HepG2 (cell line): ENCODE results near the gene TBX6. TPM values are rescaled to one million over a fixed set of nuclear protein-coding genes. Genes with fewer than 3 reads are reported as not detected.

Experiments
- ADNP ChIP-seq: sonication (generic); formaldehyde crosslinking; IDR thresholded peaks from 2 replicates; pipeline ENCODE4 v1.4.0; 2020; ENCODE audit warnings: missing genetic modification reagents
- HDAC1 ChIP-seq: sonication (generic); formaldehyde crosslinking; IDR thresholded peaks from 2 replicates; pipeline ENCODE4 v1.5.1; 2020; ENCODE audit warnings: mild to moderate bottlenecking, missing genetic modification reagents
- HES4 ChIP-seq: sonication (generic); formaldehyde crosslinking; IDR thresholded peaks from 2 replicates; pipeline ENCODE4 v1.9.0; 2021; ENCODE audit warnings: mild to moderate bottlenecking, missing genetic modification reagents, borderline replicate concordance
- HMGA1 ChIP-seq: sonication (generic); formaldehyde crosslinking; conservative IDR thresholded peaks from 2 replicates; pipeline ENCODE4 v1.4.0; 2020; ENCODE audit warnings: missing genetic modification reagents
- HNF4G ChIP-seq, 2 experiments: sonication (generic) in 1 of 2; formaldehyde crosslinking in 1 of 2; IDR thresholded peaks; 2 replicates each; pipeline versions ENCODE4 v1.4.0 to v1.6.1; 2011 to 2020; ENCODE audit warnings: borderline replicate concordance in 2 of 2, low read depth in 2 of 2, mild to moderate bottlenecking in 2 of 2, low read length in 1 of 2, missing genetic modification reagents in 1 of 2, moderate library complexity in 1 of 2
- MAFF ChIP-seq: IDR thresholded peaks from 2 replicates; pipeline ENCODE4 v1.6.1; 2011; ENCODE audit warnings: low read depth, low read length, improper control_type of control experiment
- MYNN ChIP-seq: sonication (generic); formaldehyde crosslinking; IDR thresholded peaks from 2 replicates; pipeline ENCODE4 v1.4.0; 2020; ENCODE audit warnings: mild to moderate bottlenecking, low read depth, missing genetic modification reagents
- PLRG1 ChIP-seq: fragments of 450-650 bp; conservative IDR thresholded peaks from 2 replicates; pipeline ENCODE4 v1.6.1; 2016
- POLR2AphosphoS5 ChIP-seq: IDR thresholded peaks from 2 replicates; pipeline ENCODE4 v1.6.1; 2012; ENCODE audit warnings: low read depth, low read length
- PRPF4 ChIP-seq: fragments of 200-400 bp; formaldehyde crosslinking; IDR thresholded peaks from 2 replicates; pipeline ENCODE4 v1.6.1; 2016; ENCODE audit warnings: low read length, low read depth; ENCODE audit not compliant: poor library complexity, severe bottlenecking
- SIX4 ChIP-seq: sonication (generic); formaldehyde crosslinking; IDR thresholded peaks from 2 replicates; pipeline ENCODE4 v1.4.0; 2020; ENCODE audit warnings: missing genetic modification reagents
- TBP ChIP-seq: sonication (generic); formaldehyde crosslinking; IDR thresholded peaks from 2 replicates; pipeline ENCODE4 v1.5.0; 2020; ENCODE audit warnings: missing genetic modification reagents
- TBX2 ChIP-seq: sonication (generic); formaldehyde crosslinking; IDR thresholded peaks from 2 replicates; pipeline ENCODE4 v1.5.0; 2020; ENCODE audit warnings: missing genetic modification reagents, mild to moderate bottlenecking, borderline replicate concordance
- TBX3 ChIP-seq: fragments of 450-650 bp; IDR thresholded peaks from 2 replicates; pipeline ENCODE4 v1.6.1; 2017; ENCODE audit warnings: antibody characterized with exemption, mild to moderate bottlenecking, inconsistent platforms, borderline replicate concordance
- ZEB1 ChIP-seq: IDR thresholded peaks from 2 replicates; pipeline ENCODE4 v1.6.1; 2012; ENCODE audit warnings: mild to moderate bottlenecking, low read depth, inconsistent platforms; ENCODE audit not compliant: insufficient replicate concordance
- ZFP36 ChIP-seq: fragments of 150-350 bp; IDR thresholded peaks from 2 replicates; pipeline ENCODE4 v1.6.1; 2018; ENCODE audit warnings: borderline replicate concordance, low read length, low read depth; ENCODE audit not compliant: partially characterized antibody
- ZFP37 ChIP-seq: sonication (generic); formaldehyde crosslinking; IDR thresholded peaks from 2 replicates; pipeline ENCODE4 v1.4.0; 2020; ENCODE audit warnings: missing genetic modification reagents, borderline replicate concordance
- ZNF674 ChIP-seq: sonication (generic); formaldehyde crosslinking; IDR thresholded peaks from 2 replicates; pipeline ENCODE4 v1.5.0; 2020; ENCODE audit warnings: low read depth, mild to moderate bottlenecking, missing genetic modification reagents
- ZNF781 ChIP-seq: sonication (generic); formaldehyde crosslinking; IDR thresholded peaks from 2 replicates; pipeline ENCODE4 v1.5.1; 2020; ENCODE audit warnings: borderline replicate concordance, mild to moderate bottlenecking, missing genetic modification reagents; ENCODE audit errors: not compliant biosample characterization
- ZZZ3 ChIP-seq: sonication (generic); formaldehyde crosslinking; IDR thresholded peaks from 2 replicates; pipeline ENCODE4 v1.4.0; 2020; ENCODE audit warnings: missing genetic modification reagents, mild to moderate bottlenecking, borderline replicate concordance
- polyA plus RNA-seq, 8 experiments: library from polyadenylated mRNA; depleted of rRNA in 3 of 8; stranded (reverse) in 7 of 8; unstranded in 1 of 8; fragments of >200 nt; fragmentation: Illumina TruSeq in 4 of 8; extraction: Trizol in 4 of 8; gene quantifications; 2 replicates each; pipeline versions ENCODE4 v1.2.1 to v1.2.3, GENCODE V29; 2011 to 2016; ENCODE audit warnings: low read depth in 4 of 8, missing spikeins in 1 of 8, mixed read lengths in 1 of 8; ENCODE audit not compliant: insufficient read depth in 1 of 8
- total RNA-seq, 5 experiments: library from RNA; depleted of rRNA; stranded (reverse); fragments of >200 nt; fragmentation: Illumina TruSeq; extraction: Trizol; gene quantifications; 2 replicates each; pipeline ENCODE4 v1.2.3, GENCODE V29; 2016; ENCODE audit warnings: low read depth in 1 of 5
- TF ChIP-seq, protein P1 (sequence below): IDR thresholded peaks from 2 replicates; pipeline ENCODE4 v1.4.0; 2020; ENCODE audit warnings: mild to moderate bottlenecking, missing genetic modification reagents
- TF ChIP-seq, protein P2 (sequence below): sonication (generic); formaldehyde crosslinking; IDR thresholded peaks from 2 replicates; pipeline ENCODE4; 2020; ENCODE audit warnings: missing genetic modification reagents, mild to moderate bottlenecking, borderline replicate concordance
- TF ChIP-seq, protein P3 (sequence below): sonication (generic); formaldehyde crosslinking; IDR thresholded peaks from 2 replicates; pipeline ENCODE4 v1.4.0; 2020; ENCODE audit warnings: missing genetic modification reagents

TBX6 gene
- total and polyA plus RNA-seq, 2 of the 13 experiments (the other 11 are each of a cell fraction or from before 2014, with no cell fraction given): 0.24 to 0.42 TPM

DNA sequence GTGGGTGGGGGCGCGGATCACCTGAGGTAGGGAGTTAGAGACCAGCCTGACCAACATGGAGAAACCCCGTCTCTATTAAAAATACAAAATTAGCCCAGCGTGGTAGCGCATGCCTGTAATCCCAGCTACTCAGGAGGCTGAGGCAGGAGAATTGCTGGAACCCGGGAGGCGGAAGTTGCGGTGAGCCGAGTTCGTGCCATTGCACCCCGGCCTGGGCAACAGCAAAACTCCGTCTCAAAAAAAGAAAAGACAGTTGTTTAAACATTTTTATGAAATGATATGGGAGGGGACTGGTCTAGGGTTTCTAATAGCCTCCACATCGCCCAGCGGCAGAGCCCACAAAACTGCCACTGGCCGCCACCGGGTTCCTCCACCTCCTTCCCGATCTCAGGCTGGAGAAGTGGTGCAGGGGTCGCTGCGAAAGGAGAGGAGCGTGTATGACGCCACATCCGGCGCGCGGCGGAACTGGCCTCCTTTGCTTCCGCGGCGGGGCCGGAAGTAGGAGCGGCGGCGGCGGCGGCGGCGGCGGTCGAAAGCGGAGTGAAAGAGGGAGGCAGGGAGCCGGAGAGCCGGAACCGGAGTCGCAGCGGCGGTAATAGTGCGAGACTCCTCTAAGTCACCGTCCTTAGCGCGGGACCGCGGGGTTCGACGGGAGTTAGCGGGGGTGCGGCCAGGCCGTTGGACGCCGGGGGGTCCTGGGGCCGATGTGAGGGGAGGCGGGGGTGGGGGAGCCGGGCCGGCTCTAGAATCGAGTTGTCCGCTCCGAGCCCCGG, 16.0 kb downstream of the TBX6 start, which contains the start of gene PPP4C (continued):
- peak; percentile 64; the same call in 1 of the 2 replicates for TF ChIP-seq HES4 (CRISPR knock-in tag)
- TF ChIP-seq ZFP36: no peak
- TF ChIP-seq SIX4 (CRISPR knock-in tag): no peak
- no peak for TF ChIP-seq HNF4G (IDR thresholded peaks at IDR 0.05; ENCODE audit: borderline replicate concordance, low read depth, low read length)
- TF ChIP-seq HNF4G (CRISPR knock-in tag; IDR thresholded peaks at IDR 0.05; ENCODE audit: borderline replicate concordance, low read depth): 0 out of 2 replicates have a peak, but pooled peaks have one; percentile 13
- no peak for TF ChIP-seq ZZZ3
- peak; percentile 25 for TF ChIP-seq ZNF781 (CRISPR knock-in tag)
- peak; percentile 85; the same call in 1 of the 2 replicates for TF ChIP-seq ZNF674 (CRISPR knock-in tag)
- TF ChIP-seq PLRG1: no peak
- peak; percentile 95 for TF ChIP-seq HDAC1 (CRISPR knock-in tag)
- TF ChIP-seq ZEB1: no peak
- no peak for TF ChIP-seq TBX3
- TF ChIP-seq ZFP37 (CRISPR knock-in tag): no peak
- no peak for TF ChIP-seq PRPF4
- peak; percentile 100 for TF ChIP-seq POLR2AphosphoS5
- no peak for TF ChIP-seq ADNP (CRISPR knock-in tag)
- TF ChIP-seq HMGA1 (CRISPR knock-in tag): no peak
- TF ChIP-seq MAFF: no peak
- TF ChIP-seq, protein P1, sequence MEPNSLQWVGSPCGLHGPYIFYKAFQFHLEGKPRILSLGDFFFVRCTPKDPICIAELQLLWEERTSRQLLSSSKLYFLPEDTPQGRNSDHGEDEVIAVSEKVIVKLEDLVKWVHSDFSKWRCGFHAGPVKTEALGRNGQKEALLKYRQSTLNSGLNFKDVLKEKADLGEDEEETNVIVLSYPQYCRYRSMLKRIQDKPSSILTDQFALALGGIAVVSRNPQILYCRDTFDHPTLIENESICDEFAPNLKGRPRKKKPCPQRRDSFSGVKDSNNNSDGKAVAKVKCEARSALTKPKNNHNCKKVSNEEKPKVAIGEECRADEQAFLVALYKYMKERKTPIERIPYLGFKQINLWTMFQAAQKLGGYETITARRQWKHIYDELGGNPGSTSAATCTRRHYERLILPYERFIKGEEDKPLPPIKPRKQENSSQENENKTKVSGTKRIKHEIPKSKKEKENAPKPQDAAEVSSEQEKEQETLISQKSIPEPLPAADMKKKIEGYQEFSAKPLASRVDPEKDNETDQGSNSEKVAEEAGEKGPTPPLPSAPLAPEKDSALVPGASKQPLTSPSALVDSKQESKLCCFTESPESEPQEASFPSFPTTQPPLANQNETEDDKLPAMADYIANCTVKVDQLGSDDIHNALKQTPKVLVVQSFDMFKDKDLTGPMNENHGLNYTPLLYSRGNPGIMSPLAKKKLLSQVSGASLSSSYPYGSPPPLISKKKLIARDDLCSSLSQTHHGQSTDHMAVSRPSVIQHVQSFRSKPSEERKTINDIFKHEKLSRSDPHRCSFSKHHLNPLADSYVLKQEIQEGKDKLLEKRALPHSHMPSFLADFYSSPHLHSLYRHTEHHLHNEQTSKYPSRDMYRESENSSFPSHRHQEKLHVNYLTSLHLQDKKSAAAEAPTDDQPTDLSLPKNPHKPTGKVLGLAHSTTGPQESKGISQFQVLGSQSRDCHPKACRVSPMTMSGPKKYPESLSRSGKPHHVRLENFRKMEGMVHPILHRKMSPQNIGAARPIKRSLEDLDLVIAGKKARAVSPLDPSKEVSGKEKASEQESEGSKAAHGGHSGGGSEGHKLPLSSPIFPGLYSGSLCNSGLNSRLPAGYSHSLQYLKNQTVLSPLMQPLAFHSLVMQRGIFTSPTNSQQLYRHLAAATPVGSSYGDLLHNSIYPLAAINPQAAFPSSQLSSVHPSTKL (CRISPR knock-in tag): 0 out of 2 replicates have a peak, but pooled peaks have one; percentile 20
- no peak for TF ChIP-seq MYNN
- no peak for TF ChIP-seq TBP
- TF ChIP-seq, protein P2, sequence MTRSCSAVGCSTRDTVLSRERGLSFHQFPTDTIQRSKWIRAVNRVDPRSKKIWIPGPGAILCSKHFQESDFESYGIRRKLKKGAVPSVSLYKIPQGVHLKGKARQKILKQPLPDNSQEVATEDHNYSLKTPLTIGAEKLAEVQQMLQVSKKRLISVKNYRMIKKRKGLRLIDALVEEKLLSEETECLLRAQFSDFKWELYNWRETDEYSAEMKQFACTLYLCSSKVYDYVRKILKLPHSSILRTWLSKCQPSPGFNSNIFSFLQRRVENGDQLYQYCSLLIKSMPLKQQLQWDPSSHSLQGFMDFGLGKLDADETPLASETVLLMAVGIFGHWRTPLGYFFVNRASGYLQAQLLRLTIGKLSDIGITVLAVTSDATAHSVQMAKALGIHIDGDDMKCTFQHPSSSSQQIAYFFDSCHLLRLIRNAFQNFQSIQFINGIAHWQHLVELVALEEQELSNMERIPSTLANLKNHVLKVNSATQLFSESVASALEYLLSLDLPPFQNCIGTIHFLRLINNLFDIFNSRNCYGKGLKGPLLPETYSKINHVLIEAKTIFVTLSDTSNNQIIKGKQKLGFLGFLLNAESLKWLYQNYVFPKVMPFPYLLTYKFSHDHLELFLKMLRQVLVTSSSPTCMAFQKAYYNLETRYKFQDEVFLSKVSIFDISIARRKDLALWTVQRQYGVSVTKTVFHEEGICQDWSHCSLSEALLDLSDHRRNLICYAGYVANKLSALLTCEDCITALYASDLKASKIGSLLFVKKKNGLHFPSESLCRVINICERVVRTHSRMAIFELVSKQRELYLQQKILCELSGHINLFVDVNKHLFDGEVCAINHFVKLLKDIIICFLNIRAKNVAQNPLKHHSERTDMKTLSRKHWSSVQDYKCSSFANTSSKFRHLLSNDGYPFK (CRISPR knock-in tag): peak; percentile 69; the same call in 1 of the 2 replicates
- peak; percentile 87 for TF ChIP-seq TBX2 (CRISPR knock-in tag)
- TF ChIP-seq, protein P3, sequence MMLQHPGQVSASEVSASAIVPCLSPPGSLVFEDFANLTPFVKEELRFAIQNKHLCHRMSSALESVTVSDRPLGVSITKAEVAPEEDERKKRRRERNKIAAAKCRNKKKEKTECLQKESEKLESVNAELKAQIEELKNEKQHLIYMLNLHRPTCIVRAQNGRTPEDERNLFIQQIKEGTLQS (CRISPR knock-in tag): peak; percentile 60; the same call in 1 of the 2 replicates
